Panc1 (cell line): ENCODE data around the gene TNS4.

Source experiments
- CTCF ChIP-seq: fragments of 450-650 bp; IDR thresholded peaks from 2 replicates; pipeline ENCODE4 v1.5.1; 2017; ENCODE audit warnings: mild to moderate bottlenecking
- REST ChIP-seq, 2 experiments: IDR thresholded peaks; 2 replicates each; pipeline ENCODE4 v1.6.1; 2011 to 2012; ENCODE audit warnings: low read depth in 2 of 2, control low read depth in 1 of 2, low read length in 1 of 2, mild to moderate bottlenecking in 1 of 2, moderate library complexity in 1 of 2; ENCODE audit not compliant: insufficient read depth in 1 of 2
- TCF7L2 ChIP-seq: IDR thresholded peaks from 2 replicates; pipeline ENCODE4 v1.6.1; 2011; ENCODE audit warnings: mild to moderate bottlenecking, low read depth, low read length, inconsistent platforms

GRCh38 chr17:40541060-40541872 lies 39.8 kb upstream of the TNS4 start:
- no peak for TF ChIP-seq REST (IDR thresholded peaks at IDR 0.05; ENCODE audit: insufficient read depth in 1 of 2, low read depth in 2 of 2, low read length in 1 of 2)
- TF ChIP-seq CTCF = no peak
- TF ChIP-seq TCF7L2 = no peak
